ENCODE data around the gene GTSE1.

- TF ChIP-seq CTCF (IDR thresholded peaks at IDR 0.05) (no peak), POLR2AphosphoS5 (IDR thresholded peaks at IDR 0.05) (no peak)
These were observed 64.2 kb downstream of the GTSE1 start for GRCh38 chr22:46360891-46361290.

All from gastroesophageal sphincter (tissue), 3 donors.